HCT116 (cell line): ENCODE data around the gene TSPO. TPM values are rescaled to one million over a fixed set of nuclear protein-coding genes. Genes with fewer than 3 reads are reported as not detected.

Experiments used
- ATAC-seq: fragments of 200-7000 bp; cut with Tn5 transposase; 2 replicates; pipeline ENCODE4 v1.9.1; 2020; ENCODE audit warnings: mild to moderate bottlenecking, moderate library complexity
- BruUV-seq: library from RNA; stranded (reverse); fragments of 400-500 nt; replicated peaks from 2 replicates; lab custom pipeline; 2021; lab: Mats Ljungman, UMichigan
- CTCF ChIA-PET: fragments of 300-600 bp; sonication (Branson Sonifier 250); formaldehyde crosslinking; loops from one replicate; lab custom pipeline; 2021; ENCODE audit warnings: antibody characterized with exemption; lab: Charles Lee
- POLR2A ChIA-PET: fragments of 300-600, 350-600 bp; sonication (Branson Sonifier 250); formaldehyde crosslinking; loops from one replicate; lab custom pipeline; 2021; ENCODE audit warnings: antibody characterized with exemption; lab: Charles Lee
- RAD21 ChIA-PET, 2 experiments: fragments of 300-600 bp; sonication (Branson Sonifier 250); formaldehyde crosslinking; loops; one replicate each; lab custom pipeline; 2023; ENCODE audit warnings: low total read pairs in 2 of 2; ENCODE audit not compliant: uncharacterized antibody in 2 of 2, unreplicated experiment in 2 of 2, low non-redundant PET in 1 of 2; lab: Charles Lee
- DNase-seq: peaks from one replicate; pipeline ENCODE4 v3.0.0-alpha.2; 2010; ENCODE audit warnings: low read depth, low spot score
- H2AFZ ChIP-seq: fragments of 200-600 bp; shearing (Covaris generic), sonication (generic); 2 replicates; pipeline ENCODE4 v1.6.1; 2017; ENCODE audit warnings: low read depth, mixed run types, mixed read lengths, antibody characterized with exemption, low read length; ENCODE audit not compliant: poor library complexity, severe bottlenecking
- H3K27ac ChIP-seq: 2 replicates; pipeline ENCODE4 v1.5.1; 2012; ENCODE audit warnings: low read depth, low read length
- H3K27me3 ChIP-seq: fragments of 200-600 bp; sonication (generic); 2 replicates; pipeline ENCODE4 v1.6.1; 2016; ENCODE audit warnings: mixed run types, low read length, mixed read lengths; ENCODE audit not compliant: insufficient read depth
- H3K36me3 ChIP-seq, 2 experiments: fragments of 200-500 bp in 1 of 2; fragments of 200-600 bp in 1 of 2; sonication (Bioruptor generic) in 1 of 2; sonication (generic) in 1 of 2; 2 replicates each; pipeline versions ENCODE4 v1.5.1 to v1.6.1; 2014 to 2016; ENCODE audit warnings: low read length in 2 of 2, inconsistent platforms in 1 of 2, mixed read lengths in 1 of 2, mixed run types in 1 of 2; ENCODE audit not compliant: insufficient read depth in 2 of 2, control insufficient read depth in 1 of 2
- H3K4me1 ChIP-seq, 2 experiments: fragments of 200-600 bp in 1 of 2; sonication (generic) in 1 of 2; 2 replicates each; pipeline versions ENCODE4 v1.5.1 to v1.6.1; 2012 to 2017; ENCODE audit warnings: low read length in 2 of 2, inconsistent platforms in 1 of 2, mild to moderate bottlenecking in 1 of 2, mixed read lengths in 1 of 2, mixed run types in 1 of 2, moderate library complexity in 1 of 2; ENCODE audit not compliant: insufficient read depth in 2 of 2, control insufficient read depth in 1 of 2
- H3K4me2 ChIP-seq: fragments of 200-600 bp; sonication (generic); 2 replicates; pipeline ENCODE4 v1.6.1; 2017; ENCODE audit warnings: mixed run types, low read length, mixed read lengths
- H3K4me3 ChIP-seq, 2 experiments: fragments of 200-600 bp in 1 of 2; sonication (generic) in 1 of 2; replicated peaks in 1 of 2; 2 replicates each; pipeline ENCODE4 v1.5.1; 2011 to 2016; ENCODE audit warnings: low read length in 2 of 2, control low read depth in 1 of 2, low read depth in 1 of 2, mild to moderate bottlenecking in 1 of 2, mixed read lengths in 1 of 2, mixed run types in 1 of 2
- H3K79me2 ChIP-seq: fragments of 200-600 bp; sonication (generic); 2 replicates; pipeline ENCODE4 v1.6.1; 2017; ENCODE audit warnings: mild to moderate bottlenecking, mixed run types, low read length, moderate library complexity, mixed read lengths; ENCODE audit not compliant: insufficient read depth
- H3K9ac ChIP-seq: fragments of 200-600 bp; sonication (generic); 2 replicates; pipeline ENCODE4 v1.6.1; 2016; ENCODE audit warnings: low read length, mixed read lengths
- H3K9me2 ChIP-seq: fragments of 200-600 bp; sonication (generic), shearing (Covaris generic); 2 replicates; pipeline ENCODE4 v1.6.1; 2017; ENCODE audit warnings: mixed run types, mild to moderate bottlenecking, moderate library complexity; ENCODE audit not compliant: insufficient read depth
- H3K9me3 ChIP-seq, 2 experiments: fragments of 200-500 bp in 1 of 2; fragments of 200-600 bp in 1 of 2; sonication (Bioruptor generic) in 1 of 2; sonication (generic) in 1 of 2; 2 replicates each; pipeline ENCODE4 v1.6.1; 2014 to 2017; ENCODE audit warnings: low read length in 2 of 2, mixed read lengths in 2 of 2, inconsistent platforms in 1 of 2, low read depth in 1 of 2, mild to moderate bottlenecking in 1 of 2, mixed run types in 1 of 2, moderate library complexity in 1 of 2; ENCODE audit not compliant: control insufficient read depth in 1 of 2, insufficient read depth in 1 of 2
- H4K20me1 ChIP-seq: fragments of 200-600 bp; sonication (generic), shearing (Covaris generic); 2 replicates; pipeline ENCODE4 v1.6.1; 2017; ENCODE audit warnings: mixed run types, mild to moderate bottlenecking, moderate library complexity; ENCODE audit not compliant: insufficient read depth
- CTCF ChIP-seq, 3 experiments: fragments of 200-600 bp in 1 of 3; sonication (generic) in 1 of 3; IDR thresholded peaks in 2 of 3; conservative IDR thresholded peaks in 1 of 3; 2 replicates each; pipeline ENCODE4 v1.5.1; 2012 to 2017; ENCODE audit warnings: low read depth in 2 of 3, low read length in 2 of 3, antibody characterized with exemption in 1 of 3, borderline replicate concordance in 1 of 3, control low read depth in 1 of 3, mild to moderate bottlenecking in 1 of 3, mixed read lengths in 1 of 3, mixed run types in 1 of 3, moderate library complexity in 1 of 3; ENCODE audit not compliant: insufficient read depth in 1 of 3
- EZH2 ChIP-seq: fragments of 200-600 bp; sonication (generic); IDR thresholded peaks from 2 replicates; pipeline ENCODE4 v1.6.1; 2017; ENCODE audit warnings: antibody characterized with exemption, mixed run types
- EZH2phosphoT487 ChIP-seq: fragments of 200-600 bp; IDR thresholded peaks from 2 replicates; pipeline ENCODE4 v1.6.1; 2018; ENCODE audit warnings: antibody characterized with exemption, borderline replicate concordance
- POLR2A ChIP-seq: IDR thresholded peaks from 2 replicates; pipeline ENCODE4 v1.7.0; 2011; ENCODE audit warnings: borderline replicate concordance; ENCODE audit not compliant: insufficient read depth, insufficient read length; ENCODE audit errors: extremely low read depth
- POLR2AphosphoS5 ChIP-seq: IDR thresholded peaks from 2 replicates; pipeline ENCODE4 v1.6.1; 2011; ENCODE audit warnings: mild to moderate bottlenecking, low read depth, low read length, moderate library complexity
- REST ChIP-seq: IDR thresholded peaks from 2 replicates; pipeline ENCODE4 v1.6.1; 2012; ENCODE audit warnings: low read depth
- SP1 ChIP-seq: IDR thresholded peaks from 2 replicates; pipeline ENCODE4 v1.6.1; 2012; ENCODE audit warnings: low read depth
- SRF ChIP-seq: IDR thresholded peaks from 2 replicates; pipeline ENCODE4 v1.6.1; 2012; ENCODE audit warnings: low read depth
- YY1 ChIP-seq: IDR thresholded peaks from 2 replicates; pipeline ENCODE4 v1.6.1; 2011; ENCODE audit warnings: low read length, low read depth, moderate library complexity, mild to moderate bottlenecking; ENCODE audit not compliant: insufficient replicate concordance; ENCODE audit errors: extremely low read depth
- ZBTB33 ChIP-seq: IDR thresholded peaks from 2 replicates; pipeline ENCODE4 v1.6.1; 2011; ENCODE audit warnings: mild to moderate bottlenecking, low read length, moderate library complexity; ENCODE audit not compliant: insufficient replicate concordance; ENCODE audit errors: extremely low read depth
- ZFX ChIP-seq: fragments of 450-650 bp; IDR thresholded peaks from 2 replicates; pipeline ENCODE4 v1.6.1; 2017
- ZNF274 ChIP-seq: fragments of 200-500 bp; sonication (Bioruptor generic); IDR thresholded peaks from 2 replicates; pipeline ENCODE4 v1.6.1; 2014; ENCODE audit warnings: mild to moderate bottlenecking, low read depth, low read length, inconsistent platforms
- intact Hi-C: fragments of 100-400 bp; cut with micrococcal nuclease; formaldehyde crosslinking; loops from 2 replicates; pipeline ENCODE4 v1.10.0; 2022
- total RNA-seq: library from RNA; stranded (reverse); gene quantifications from one replicate; pipeline ENCODE4 v1.2.1, GENCODE V29; 2021; ENCODE audit not compliant: unreplicated experiment

Gene TSPO
- total RNA-seq, 1 experiment from 2014 or later = 192 TPM

GRCh38 chr22:43198126-43198525, 46.8 kb downstream of the TSPO start:
- H3K27me3 ChIP-seq = no peaks in the 10 kb centered on the region
- no peak for ATAC-seq
- no peak overlapping the region for H3K27ac ChIP-seq
- intact Hi-C loops = no loop called here
- H3K4me2 ChIP-seq = no peak overlapping the region
- no peak overlapping the region for H3K9ac ChIP-seq
- TF ChIP-seq ZBTB33 (no peak), EZH2phosphoT487 (no peak), POLR2A (no peak), ZFX (no peak), POLR2AphosphoS5 (no peak), EZH2 (no peak), SP1 (no peak), ZNF274 (no peak), YY1 (no peak), REST (no peak), SRF (no peak), CTCF (IDR thresholded peaks at IDR 0.05 in 2 of 3, conservative IDR thresholded peaks at IDR 0.05 in 1 of 3; ENCODE audit: borderline replicate concordance in 1 of 3, insufficient read depth in 1 of 3, low read depth in 2 of 3, low read length in 2 of 3) (no peak)
- TF ChIP-seq, all 23 proteins: peak for 0
- H3K9me2 ChIP-seq = no peaks in the 10 kb centered on the region
- ChIA-PET RAD21 (no interaction called here), CTCF (no interaction called here), POLR2A (no interaction called here)
- no peaks in the 10 kb centered on the region for H3K79me2 ChIP-seq
- no peaks in the 10 kb centered on the region for H3K36me3 ChIP-seq
- H2AFZ ChIP-seq = no peak overlapping the region
- no peak overlapping the region for H3K4me3 ChIP-seq
- no peaks in the 10 kb centered on the region for H4K20me1 ChIP-seq
- H3K4me1 ChIP-seq = peaks cover 12 to 22% of the 10 kb centered on the region in 2 experiments
- BruUV-seq = no TSS peak
- H3K9me3 ChIP-seq = no peaks in the 10 kb centered on the region
- DNase-seq = no peak
